Stomach (tissue), 4 donors: ENCODE data around the gene TNRC6A.

Experiments
- EP300 ChIP-seq: sonication (generic); formaldehyde crosslinking; IDR thresholded peaks from one replicate; pipeline ENCODE4 v1.6.1; 2017; ENCODE audit warnings: antibody characterized with exemption
- POLR2A ChIP-seq, 4 donors: fragments of 450-650 bp; IDR thresholded peaks; one replicate each; pipeline ENCODE4 v1.6.1; 2016; ENCODE audit warnings: antibody characterized with exemption in 4 of 4, control low read depth in 2 of 4, mild to moderate bottlenecking in 1 of 4, moderate library complexity in 1 of 4
- POLR2AphosphoS5 ChIP-seq, 3 donors: sonication (generic); formaldehyde crosslinking; IDR thresholded peaks; one replicate each; pipeline ENCODE4 v1.6.1; 2016; ENCODE audit warnings: antibody characterized with exemption in 3 of 3
- TF ChIP-seq, protein P1 (sequence below), 7 experiments: fragments of 450-650 bp in 4 of 7; fragments of 200-600 bp in 3 of 7; sonication (generic) in 3 of 7; IDR thresholded peaks; one replicate each; pipeline ENCODE4 v1.5.1; 2016 to 2019; ENCODE audit warnings: antibody characterized with exemption in 7 of 7, control low read depth in 2 of 7, mild to moderate bottlenecking in 1 of 7

GRCh38 chr16:24755201-24755874 is 25.9 kb downstream of the TNRC6A start:
- TF ChIP-seq EP300 (no peak), POLR2AphosphoS5 (IDR thresholded peaks at IDR 0.05) (no peak), POLR2A (IDR thresholded peaks at IDR 0.05) (no peak)
- TF ChIP-seq, protein P1, sequence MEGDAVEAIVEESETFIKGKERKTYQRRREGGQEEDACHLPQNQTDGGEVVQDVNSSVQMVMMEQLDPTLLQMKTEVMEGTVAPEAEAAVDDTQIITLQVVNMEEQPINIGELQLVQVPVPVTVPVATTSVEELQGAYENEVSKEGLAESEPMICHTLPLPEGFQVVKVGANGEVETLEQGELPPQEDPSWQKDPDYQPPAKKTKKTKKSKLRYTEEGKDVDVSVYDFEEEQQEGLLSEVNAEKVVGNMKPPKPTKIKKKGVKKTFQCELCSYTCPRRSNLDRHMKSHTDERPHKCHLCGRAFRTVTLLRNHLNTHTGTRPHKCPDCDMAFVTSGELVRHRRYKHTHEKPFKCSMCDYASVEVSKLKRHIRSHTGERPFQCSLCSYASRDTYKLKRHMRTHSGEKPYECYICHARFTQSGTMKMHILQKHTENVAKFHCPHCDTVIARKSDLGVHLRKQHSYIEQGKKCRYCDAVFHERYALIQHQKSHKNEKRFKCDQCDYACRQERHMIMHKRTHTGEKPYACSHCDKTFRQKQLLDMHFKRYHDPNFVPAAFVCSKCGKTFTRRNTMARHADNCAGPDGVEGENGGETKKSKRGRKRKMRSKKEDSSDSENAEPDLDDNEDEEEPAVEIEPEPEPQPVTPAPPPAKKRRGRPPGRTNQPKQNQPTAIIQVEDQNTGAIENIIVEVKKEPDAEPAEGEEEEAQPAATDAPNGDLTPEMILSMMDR (IDR thresholded peaks at IDR 0.05), result no peak
